ENCODE data around the gene AGPAT4.

Gene AGPAT4

DNA sequence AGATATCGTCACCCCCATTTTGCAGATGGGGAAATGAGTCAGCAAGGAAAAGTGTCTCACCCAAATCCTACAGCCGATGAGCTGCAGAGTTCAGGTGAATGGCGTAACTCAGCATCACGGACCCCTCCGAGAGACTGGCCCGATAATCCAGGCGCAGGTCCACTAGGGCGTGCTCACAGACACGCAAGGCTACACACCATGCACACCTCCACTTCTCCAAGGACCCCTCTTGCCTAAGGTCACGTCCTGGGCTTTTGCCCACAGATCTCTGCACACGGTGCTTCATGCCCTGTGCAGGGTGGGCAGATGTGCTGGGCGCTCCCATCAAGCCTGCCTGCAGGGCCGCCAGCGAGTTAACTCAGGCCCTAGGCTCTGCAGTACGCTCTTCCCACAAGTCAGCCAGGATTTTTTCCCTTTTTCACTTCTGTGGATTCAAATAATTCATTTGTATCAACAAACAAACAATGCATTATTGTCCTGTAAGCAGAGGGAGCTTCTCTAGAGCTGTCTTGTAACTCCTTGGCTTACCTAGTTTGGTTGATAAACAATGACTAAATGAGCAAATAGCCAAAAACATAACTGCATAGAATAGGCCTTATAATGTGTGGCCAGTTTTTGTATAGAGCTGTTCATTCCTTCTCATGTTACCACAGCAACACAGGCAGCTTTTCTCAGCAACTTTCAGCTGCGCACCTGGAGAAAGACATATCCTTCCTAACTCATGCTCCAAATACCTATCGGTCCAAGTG is 139.1 kb downstream of the AGPAT4 start:
- TF ChIP-seq, protein P1, sequence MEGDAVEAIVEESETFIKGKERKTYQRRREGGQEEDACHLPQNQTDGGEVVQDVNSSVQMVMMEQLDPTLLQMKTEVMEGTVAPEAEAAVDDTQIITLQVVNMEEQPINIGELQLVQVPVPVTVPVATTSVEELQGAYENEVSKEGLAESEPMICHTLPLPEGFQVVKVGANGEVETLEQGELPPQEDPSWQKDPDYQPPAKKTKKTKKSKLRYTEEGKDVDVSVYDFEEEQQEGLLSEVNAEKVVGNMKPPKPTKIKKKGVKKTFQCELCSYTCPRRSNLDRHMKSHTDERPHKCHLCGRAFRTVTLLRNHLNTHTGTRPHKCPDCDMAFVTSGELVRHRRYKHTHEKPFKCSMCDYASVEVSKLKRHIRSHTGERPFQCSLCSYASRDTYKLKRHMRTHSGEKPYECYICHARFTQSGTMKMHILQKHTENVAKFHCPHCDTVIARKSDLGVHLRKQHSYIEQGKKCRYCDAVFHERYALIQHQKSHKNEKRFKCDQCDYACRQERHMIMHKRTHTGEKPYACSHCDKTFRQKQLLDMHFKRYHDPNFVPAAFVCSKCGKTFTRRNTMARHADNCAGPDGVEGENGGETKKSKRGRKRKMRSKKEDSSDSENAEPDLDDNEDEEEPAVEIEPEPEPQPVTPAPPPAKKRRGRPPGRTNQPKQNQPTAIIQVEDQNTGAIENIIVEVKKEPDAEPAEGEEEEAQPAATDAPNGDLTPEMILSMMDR (IDR thresholded peaks at IDR 0.05; ENCODE audit: extremely low read depth, insufficient read depth, missing control alignments): no peak
- DNase-seq (ENCODE audit: low spot score): no peak
- in situ Hi-C loops (cut with MboI; ENCODE audit: low pct_unique_long_range_greater_than_20kb, low sequenced_read_pairs, unreplicated experiment): loop anchor here (25.0 kb wide), 1 partner anchor 228 kb away; no protein-coding TSS in a partner anchor

DNA sequence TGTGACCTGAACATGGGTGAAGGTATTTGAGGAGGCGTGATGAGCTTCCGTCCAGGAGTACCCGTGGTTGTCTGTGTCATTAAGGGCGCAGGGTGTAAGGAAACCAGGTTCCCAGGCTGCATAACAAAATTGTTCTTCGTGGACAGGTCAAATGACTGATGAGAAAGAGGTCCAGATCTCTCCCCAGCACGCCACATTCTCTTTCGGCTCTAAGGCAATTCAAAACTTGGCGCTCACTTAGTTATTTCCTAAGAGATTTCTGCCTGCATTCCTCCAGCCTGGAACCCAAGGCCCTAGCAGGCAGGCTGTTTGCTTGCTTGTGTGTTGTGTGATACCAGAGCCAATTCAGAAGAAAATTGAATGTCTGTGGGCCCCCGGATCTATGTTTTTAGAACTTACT is 139.9 kb downstream of the AGPAT4 start:
- no peak for DNase-seq (ENCODE audit: low spot score)
- TF ChIP-seq, protein P1 (IDR thresholded peaks at IDR 0.05; ENCODE audit: extremely low read depth, insufficient read depth, missing control alignments): no peak
- in situ Hi-C loops (cut with MboI; ENCODE audit: low pct_unique_long_range_greater_than_20kb, low sequenced_read_pairs, unreplicated experiment): loop anchor here (25.0 kb wide), 1 partner anchor 228 kb away; no protein-coding TSS in a partner anchor

DNA sequence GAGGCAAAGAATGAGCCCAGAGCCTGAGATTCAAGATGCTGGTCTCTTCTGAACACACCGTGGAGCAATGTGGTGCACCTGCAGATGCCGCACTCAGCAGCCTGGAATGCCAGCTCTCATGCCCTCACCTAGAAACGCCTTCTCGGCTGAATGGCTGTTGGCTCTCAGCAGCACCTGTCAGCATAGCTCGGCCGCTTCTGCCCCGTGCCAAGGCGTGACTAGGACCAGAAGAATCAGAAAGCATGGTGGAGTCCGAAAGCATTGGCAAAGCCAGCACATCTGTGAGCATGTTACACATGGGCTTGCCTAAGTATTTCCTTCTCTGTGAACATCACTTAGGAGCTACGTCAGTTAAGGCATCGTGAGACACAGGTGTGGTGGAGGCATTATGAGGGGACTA is 141.5 kb downstream of the AGPAT4 start:
- in situ Hi-C loops (cut with MboI; ENCODE audit: low pct_unique_long_range_greater_than_20kb, low sequenced_read_pairs, unreplicated experiment): loop anchor here (25.0 kb wide), 1 partner anchor 230 kb away; no protein-coding TSS in a partner anchor
- no peak for DNase-seq (ENCODE audit: low spot score)
- TF ChIP-seq, protein P1 (IDR thresholded peaks at IDR 0.05; ENCODE audit: extremely low read depth, insufficient read depth, missing control alignments): no peak

DNA sequence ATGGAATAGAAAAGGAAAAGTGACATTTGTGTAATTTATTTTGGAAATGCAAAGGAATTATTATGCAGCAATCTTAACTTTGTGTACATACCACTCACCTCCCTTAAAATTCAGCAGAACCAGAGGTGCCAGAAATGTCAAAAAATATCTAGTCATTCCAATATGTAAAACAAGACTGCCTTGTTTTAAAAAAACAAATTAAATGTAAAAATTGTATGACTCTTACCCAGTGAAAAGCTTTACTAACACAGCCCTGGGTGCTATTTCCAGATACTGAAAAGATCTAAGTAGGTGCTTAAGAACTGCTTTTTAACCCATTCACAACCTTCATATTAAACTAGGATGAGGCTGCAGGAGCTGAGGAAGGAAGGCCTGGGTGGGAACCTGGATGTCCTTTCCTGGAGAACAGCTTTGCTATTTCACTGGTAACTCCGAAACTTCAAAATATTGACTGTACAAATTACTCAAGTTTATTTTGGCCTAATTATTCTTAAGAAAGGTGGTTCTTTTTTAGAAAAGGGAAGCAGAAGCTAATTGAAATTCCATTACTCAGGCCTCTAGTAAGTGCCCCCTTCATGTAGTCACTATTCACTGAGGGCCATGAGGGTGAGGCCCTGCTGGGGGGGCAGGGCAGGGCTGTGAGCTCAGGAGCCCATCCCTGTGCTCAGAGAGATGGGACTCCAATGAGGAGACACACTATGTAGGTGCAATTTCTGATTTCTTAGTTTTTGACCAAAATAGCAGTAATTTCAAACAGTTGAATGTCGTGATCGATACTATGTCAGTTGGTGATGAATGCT is 142.7 kb downstream of the AGPAT4 start:
- TF ChIP-seq, protein P1 (IDR thresholded peaks at IDR 0.05; ENCODE audit: extremely low read depth, insufficient read depth, missing control alignments): no peak
- in situ Hi-C loops (cut with MboI; ENCODE audit: low pct_unique_long_range_greater_than_20kb, low sequenced_read_pairs, unreplicated experiment): loop anchor here (25.0 kb wide), 1 partner anchor 231 kb away; no protein-coding TSS in a partner anchor
- no peak for DNase-seq (ENCODE audit: low spot score)

DNA sequence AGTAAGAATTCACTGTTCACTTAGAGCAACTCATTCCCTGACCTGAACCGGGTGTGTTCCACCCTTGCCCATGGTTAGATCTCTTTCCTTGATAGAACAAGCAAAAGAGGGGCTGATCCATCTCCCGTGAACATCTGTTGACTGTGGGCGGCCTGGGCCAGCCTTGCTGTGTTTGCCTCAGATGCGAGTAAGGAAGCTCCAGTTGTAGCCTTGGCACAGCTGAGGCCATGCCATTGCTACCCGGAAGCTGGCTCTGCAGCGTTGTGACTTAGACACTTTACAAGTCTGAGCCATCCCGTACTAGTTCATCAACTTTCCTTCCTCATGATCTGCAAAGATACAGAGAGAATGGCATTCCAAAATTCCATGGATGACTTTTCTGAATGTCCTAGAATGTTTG is 143.3 kb downstream of the AGPAT4 start:
- TF ChIP-seq, protein P1 (IDR thresholded peaks at IDR 0.05; ENCODE audit: extremely low read depth, insufficient read depth, missing control alignments): no peak
- no peak for DNase-seq (ENCODE audit: low spot score)
- in situ Hi-C loops (cut with MboI; ENCODE audit: low pct_unique_long_range_greater_than_20kb, low sequenced_read_pairs, unreplicated experiment): loop anchor here (25.0 kb wide), 1 partner anchor 232 kb away; no protein-coding TSS in a partner anchor

DNA sequence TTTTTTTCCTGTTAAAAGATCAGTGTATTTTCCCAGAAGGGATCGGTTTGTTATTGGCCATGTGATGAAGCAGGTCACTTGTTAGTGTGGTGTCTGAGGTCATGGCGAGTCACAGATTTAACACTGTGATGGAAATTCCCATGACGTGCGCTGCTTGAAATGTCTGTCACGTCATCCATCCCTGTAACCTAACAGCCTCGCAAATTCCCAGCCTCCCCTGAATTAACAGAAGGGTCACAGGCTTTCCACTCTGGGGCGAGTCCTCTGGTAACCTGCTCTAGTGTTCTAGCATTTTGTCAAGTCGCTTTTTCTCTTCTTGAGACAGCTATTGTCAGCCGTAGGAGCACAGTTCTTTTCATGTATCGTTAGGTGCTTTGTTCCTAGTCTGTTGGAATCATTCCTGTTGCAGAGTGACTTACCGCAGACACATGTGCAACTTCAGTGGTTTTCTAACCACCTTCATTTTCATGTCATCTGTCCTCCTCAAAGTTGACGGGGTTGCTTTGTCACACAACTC is 145.1 kb downstream of the AGPAT4 start:
- in situ Hi-C loops (cut with MboI; ENCODE audit: low pct_unique_long_range_greater_than_20kb, low sequenced_read_pairs, unreplicated experiment): loop anchor here (25.0 kb wide), 1 partner anchor 234 kb away; no protein-coding TSS in a partner anchor
- TF ChIP-seq, protein P1 (IDR thresholded peaks at IDR 0.05; ENCODE audit: extremely low read depth, insufficient read depth, missing control alignments): no peak
- no peak for DNase-seq (ENCODE audit: low spot score)

All from GM13977 (cell line).